Measurements from ENCODE around the gene SLC13A3.

SLC13A3 gene

GRCh38 chr20:46657137-46657536 is 5.9 kb upstream of the SLC13A3 start:
- DNase-seq (ENCODE audit: low read depth) = no peak
- no peak for TF ChIP-seq CTCF (conservative IDR thresholded peaks at IDR 0.05; ENCODE audit: control insufficient read depth, insufficient read depth, low read depth, low read length)
- no peak overlapping the region for H3K4me3 ChIP-seq (ENCODE audit: control insufficient read depth, low read depth, low read length)

- no peak for TF ChIP-seq CTCF (conservative IDR thresholded peaks at IDR 0.05; ENCODE audit: control insufficient read depth, insufficient read depth, low read depth, low read length)
- DNase-seq (ENCODE audit: low read depth) = peak; percentile 66
Measured at GRCh38 chr20:46652699-46653098, 1.4 kb upstream of the SLC13A3 start.

GRCh38 chr20:46650575-46651090 is 626 bp downstream of the SLC13A3 start:
- no peak for TF ChIP-seq CTCF (conservative IDR thresholded peaks at IDR 0.05; ENCODE audit: control insufficient read depth, insufficient read depth, low read depth, low read length)
- no peak for DNase-seq (ENCODE audit: low read depth)

More at GRCh38 chr20:46652699-46653098, 1.4 kb upstream of the SLC13A3 start:
- H3K4me3 ChIP-seq (ENCODE audit: control insufficient read depth, low read depth, low read length) = no peak overlapping the region

DNA sequence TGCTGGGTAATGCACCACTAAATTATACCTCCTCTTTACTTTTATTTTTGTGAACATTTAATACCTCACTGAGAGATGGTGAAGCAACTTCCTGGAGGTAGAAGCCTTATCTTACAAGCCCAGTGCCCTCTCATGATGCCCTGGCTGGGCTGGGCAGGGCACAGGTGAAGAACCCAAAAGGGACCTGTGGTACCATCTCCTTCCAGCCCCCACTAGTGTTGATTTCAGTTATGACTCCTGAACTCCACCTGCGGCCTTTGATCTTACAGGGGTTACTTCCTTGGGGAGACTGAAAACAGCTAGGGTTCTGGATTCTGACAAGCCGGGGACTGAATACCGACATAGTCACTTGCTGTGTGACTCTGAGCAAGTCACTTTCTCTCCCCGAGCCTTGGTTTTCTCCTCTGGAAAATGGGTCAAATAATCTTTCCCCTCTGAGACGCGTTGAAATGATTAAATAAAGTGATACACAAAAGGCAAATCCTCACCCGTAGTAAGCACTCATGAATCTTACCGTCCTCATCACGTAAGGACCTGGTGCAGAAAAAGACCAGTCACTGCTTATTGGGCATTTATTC is 1.2 kb downstream of the SLC13A3 start:
- no peak for DNase-seq (ENCODE audit: low read depth)
- TF ChIP-seq CTCF (conservative IDR thresholded peaks at IDR 0.05; ENCODE audit: control insufficient read depth, insufficient read depth, low read depth, low read length) = no peak
- H3K4me3 ChIP-seq (ENCODE audit: control insufficient read depth, low read depth, low read length) = no peak overlapping the region

More at GRCh38 chr20:46650575-46651090, 626 bp downstream of the SLC13A3 start:
- no peak overlapping the region for H3K4me3 ChIP-seq (ENCODE audit: control insufficient read depth, low read depth, low read length)

DNA sequence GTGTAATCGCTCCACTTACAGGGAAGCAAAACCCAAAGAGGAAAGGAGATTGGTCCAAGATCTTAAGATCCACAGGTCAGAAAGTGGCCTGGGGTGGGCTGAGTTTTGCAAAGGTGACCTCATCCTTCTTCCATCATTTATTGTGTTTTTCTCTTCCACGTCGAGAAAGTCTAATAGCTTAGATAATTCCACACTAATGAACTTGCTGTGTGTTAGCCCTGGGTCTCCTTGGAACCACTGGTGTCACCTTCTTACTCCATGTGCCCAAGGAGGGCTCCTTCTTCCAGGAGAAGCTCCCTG is 1.7 kb downstream of the SLC13A3 start:
- TF ChIP-seq CTCF (conservative IDR thresholded peaks at IDR 0.05; ENCODE audit: control insufficient read depth, insufficient read depth, low read depth, low read length) = no peak
- no peak overlapping the region for H3K4me3 ChIP-seq (ENCODE audit: control insufficient read depth, low read depth, low read length)
- DNase-seq (ENCODE audit: low read depth) = no peak

DNA sequence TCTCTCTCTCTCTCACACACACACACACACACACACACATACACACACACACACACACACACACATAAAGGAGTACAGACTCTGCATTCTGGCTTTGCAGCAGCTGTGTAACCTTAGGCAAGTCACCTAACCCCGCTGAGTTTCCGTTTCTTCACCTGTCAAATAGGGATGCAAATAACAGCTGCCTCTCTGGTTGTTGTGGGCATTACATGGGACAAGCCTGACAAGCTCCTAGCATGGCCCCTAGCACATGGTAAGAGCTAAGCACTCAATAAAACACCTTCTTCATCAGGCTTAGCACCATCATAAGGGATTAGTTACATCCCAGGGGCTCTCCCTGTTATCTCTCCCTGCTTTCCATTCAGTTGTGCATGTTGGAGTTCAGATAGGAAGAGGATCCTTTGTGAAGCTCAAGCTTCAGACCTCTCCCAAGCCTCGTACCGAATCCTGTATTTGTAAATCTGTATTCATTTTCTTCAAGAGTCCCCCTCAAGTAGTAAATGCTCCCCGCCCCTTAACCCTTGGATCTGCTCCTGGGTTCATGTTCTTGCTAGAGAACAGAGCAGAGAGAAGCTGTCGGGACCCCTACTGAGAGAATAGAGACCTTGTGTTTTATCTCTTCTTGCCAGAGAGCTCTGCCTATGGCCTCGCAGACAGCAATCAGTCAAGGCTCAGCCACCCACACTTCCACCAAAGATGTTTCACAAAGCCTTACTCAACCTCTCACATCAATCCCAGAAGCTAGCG is 2.2 kb downstream of the SLC13A3 start:
- no peak for TF ChIP-seq CTCF (conservative IDR thresholded peaks at IDR 0.05; ENCODE audit: control insufficient read depth, insufficient read depth, low read depth, low read length)
- DNase-seq (ENCODE audit: low read depth) = no peak
- no peak overlapping the region for H3K4me3 ChIP-seq (ENCODE audit: control insufficient read depth, low read depth, low read length)
